ENCODE results near the gene PMS1. TPM values are rescaled to one million over a fixed set of nuclear protein-coding genes. Genes with fewer than 3 reads are reported as not detected.
"Not testable (repeated sequence)": the region's sequence is repeated elsewhere in the genome, so short reads cannot be mapped to it uniquely, and the experiment has no call there.

Gene PMS1
- total RNA-seq, 4 donors from 2014 or later: 13.6 to 47.0 (median 14.5) TPM

- H3K27ac ChIP-seq: no peak overlapping the region
- no peak for DNase-seq
- no peak for TF ChIP-seq CTCF (IDR thresholded peaks at IDR 0.05)
- TF ChIP-seq POLR2A (IDR thresholded peaks at IDR 0.05): no peak
- no peaks in the 10 kb centered on the region for H3K4me1 ChIP-seq
- H3K36me3 ChIP-seq: no peaks in the 10 kb centered on the region
- no peaks in the 10 kb centered on the region for H3K9me3 ChIP-seq
- H3K27me3 ChIP-seq: no peaks in the 10 kb centered on the region
- no peak overlapping the region for H3K4me3 ChIP-seq
These were observed 49.8 kb downstream of the PMS1 start for GRCh38 chr2:189834059-189834458.

GRCh38 chr2:189834642-189835041, 50.4 kb downstream of the PMS1 start:
- H3K4me3 ChIP-seq, H3K27me3 ChIP-seq: not testable (repeated sequence)

GRCh38 chr2:189835855-189836558, 51.8 kb downstream of the PMS1 start:
- TF ChIP-seq POLR2A (IDR thresholded peaks at IDR 0.05) (no peak), CTCF (IDR thresholded peaks at IDR 0.05) (no peak)
- H3K27ac ChIP-seq: no peak overlapping the region
- no peaks in the 10 kb centered on the region for H3K4me1 ChIP-seq
- DNase-seq: no peak
- H3K36me3 ChIP-seq: no peaks in the 10 kb centered on the region
- H3K4me3 ChIP-seq: no peak overlapping the region
- no peaks in the 10 kb centered on the region for H3K27me3 ChIP-seq
- H3K9me3 ChIP-seq: no peaks in the 10 kb centered on the region

More at GRCh38 chr2:189834642-189835041, 50.4 kb downstream of the PMS1 start:
- DNase-seq, H3K36me3 ChIP-seq, H3K9me3 ChIP-seq, H3K4me1 ChIP-seq, H3K27ac ChIP-seq: not testable (repeated sequence)

GRCh38 chr2:189836644-189837043, 52.4 kb downstream of the PMS1 start:
- Histone ChIP-seq H3K4me3 (no peak overlapping the region), H3K27me3 (no peaks in the 10 kb centered on the region), H3K27ac (no peak overlapping the region), H3K36me3 (no peaks in the 10 kb centered on the region), H3K9me3 (no peaks in the 10 kb centered on the region), H3K4me1 (no peaks in the 10 kb centered on the region)
- no peak for TF ChIP-seq CTCF (IDR thresholded peaks at IDR 0.05)
- TF ChIP-seq POLR2A (IDR thresholded peaks at IDR 0.05): no peak
- DNase-seq: no peak

- Histone ChIP-seq H3K4me3 (no peak overlapping the region), H3K36me3 (no peaks in the 10 kb centered on the region), H3K27ac (no peak overlapping the region), H3K27me3 (no peaks in the 10 kb centered on the region), H3K4me1 (no peaks in the 10 kb centered on the region), H3K9me3 (no peaks in the 10 kb centered on the region)
- no peak for TF ChIP-seq POLR2A (IDR thresholded peaks at IDR 0.05)
- no peak for TF ChIP-seq CTCF (IDR thresholded peaks at IDR 0.05)
- DNase-seq: no peak
These were observed 53.1 kb downstream of the PMS1 start for GRCh38 chr2:189837326-189837725.

- no peaks in the 10 kb centered on the region for H3K4me1 ChIP-seq
- no peak overlapping the region for H3K4me3 ChIP-seq
- no peaks in the 10 kb centered on the region for H3K27me3 ChIP-seq
- no peak overlapping the region for H3K27ac ChIP-seq
- no peaks in the 10 kb centered on the region for H3K36me3 ChIP-seq
- DNase-seq: no peak
- no peaks in the 10 kb centered on the region for H3K9me3 ChIP-seq
- TF ChIP-seq CTCF (IDR thresholded peaks at IDR 0.05) (no peak), POLR2A (IDR thresholded peaks at IDR 0.05) (no peak)
These were observed 56.8 kb downstream of the PMS1 start for GRCh38 chr2:189841019-189841418.
